ENCODE data around the gene SEMA3A.

The SEMA3A gene

GRCh38 chr7:84107259-84107658 lies 87.3 kb downstream of the SEMA3A start:
- no peak for TF ChIP-seq CTCF (conservative IDR thresholded peaks at IDR 0.05; ENCODE audit: low read depth, low read length)
- DNase-seq (ENCODE audit: low read depth): no peak
- H3K4me3 ChIP-seq (ENCODE audit: low read length): no peak overlapping the region

GRCh38 chr7:84106291-84106690 lies 88.3 kb downstream of the SEMA3A start:
- DNase-seq (ENCODE audit: low read depth): no peak
- H3K4me3 ChIP-seq (ENCODE audit: low read length): no peak overlapping the region
- TF ChIP-seq CTCF (conservative IDR thresholded peaks at IDR 0.05; ENCODE audit: low read depth, low read length): no peak

- no peak for DNase-seq (ENCODE audit: low read depth)
- TF ChIP-seq CTCF (conservative IDR thresholded peaks at IDR 0.05; ENCODE audit: low read depth, low read length): no peak
- no peak overlapping the region for H3K4me3 ChIP-seq (ENCODE audit: low read length)
These were observed 89.0 kb downstream of the SEMA3A start for GRCh38 chr7:84105586-84105985.

- no peak overlapping the region for H3K4me3 ChIP-seq (ENCODE audit: low read length)
- no peak for TF ChIP-seq CTCF (conservative IDR thresholded peaks at IDR 0.05; ENCODE audit: low read depth, low read length)
- DNase-seq (ENCODE audit: low read depth): no peak
These were observed 89.8 kb downstream of the SEMA3A start for GRCh38 chr7:84104826-84105225.

GRCh38 chr7:84102213-84102612 lies 92.4 kb downstream of the SEMA3A start:
- H3K4me3 ChIP-seq (ENCODE audit: low read length): no peak overlapping the region
- DNase-seq (ENCODE audit: low read depth): no peak
- TF ChIP-seq CTCF (conservative IDR thresholded peaks at IDR 0.05; ENCODE audit: low read depth, low read length): no peak

GRCh38 chr7:84100866-84101265 lies 93.7 kb downstream of the SEMA3A start:
- H3K4me3 ChIP-seq (ENCODE audit: low read length): no peak overlapping the region
- peak; percentile 26 for TF ChIP-seq CTCF (conservative IDR thresholded peaks at IDR 0.05; ENCODE audit: low read depth, low read length)
- DNase-seq (ENCODE audit: low read depth): no peak

GRCh38 chr7:84095971-84096370 lies 98.6 kb downstream of the SEMA3A start:
- DNase-seq (ENCODE audit: low read depth): no peak
- TF ChIP-seq CTCF (conservative IDR thresholded peaks at IDR 0.05; ENCODE audit: low read depth, low read length): no peak
- no peak overlapping the region for H3K4me3 ChIP-seq (ENCODE audit: low read length)

Data from retinal pigment epithelial cell (primary cell).